Endothelial cell of umbilical vein (primary cell): ENCODE data around the gene CAMTA1. TPM values are rescaled to one million over a fixed set of nuclear protein-coding genes. Genes with fewer than 3 reads are reported as not detected.

Experiments
- BruUV-seq: library from RNA; stranded (reverse); fragments of 400-500 nt; replicated peaks from 2 replicates; lab custom pipeline; 2021; lab: Mats Ljungman, UMichigan
- CTCF ChIA-PET: fragments of 300-600, 350-600 bp; sonication (Branson Sonifier 250); formaldehyde crosslinking; loops from one replicate; lab custom pipeline; 2021; ENCODE audit warnings: antibody characterized with exemption, inconsistent platforms; lab: Charles Lee
- POLR2A ChIA-PET: fragments of 300-600, 350-600 bp; sonication (Branson Sonifier 250); formaldehyde crosslinking; loops from one replicate; lab custom pipeline; 2021; ENCODE audit warnings: antibody characterized with exemption, inconsistent platforms; lab: Charles Lee
- DNase-seq: peaks from one replicate; pipeline ENCODE4 v3.0.0-alpha.2; 2011; ENCODE audit warnings: low read depth, low spot score
- FAIRE-seq: peaks from 2 replicates; lab custom pipeline; 2011; peaks lifted over from hg19 to GRCh38; lab: Jason Lieb, UNC
- H2AFZ ChIP-seq: 2 replicates; pipeline ENCODE4 v1.6.0; 2012; ENCODE audit warnings: low read depth, low read length, control low read depth, inconsistent platforms
- H3K27ac ChIP-seq: 2 replicates; pipeline ENCODE4 v1.5.1; 2011; ENCODE audit warnings: low read depth, mild to moderate bottlenecking, control low read depth, low read length, moderate library complexity; ENCODE audit not compliant: insufficient read depth
- H3K27me3 ChIP-seq, 2 experiments: 2 replicates each; pipeline versions ENCODE4 v1.6.0 to v1.6.1; 2011; ENCODE audit warnings: low read length in 2 of 2, mixed read lengths in 1 of 2; ENCODE audit not compliant: control insufficient read depth in 2 of 2, insufficient read depth in 2 of 2
- H3K36me3 ChIP-seq, 2 experiments: 2 replicates in 1 of 2; 3 replicates in 1 of 2; pipeline ENCODE4 v1.5.1; 2011; ENCODE audit warnings: low read length in 2 of 2, mild to moderate bottlenecking in 1 of 2, moderate library complexity in 1 of 2; ENCODE audit not compliant: control insufficient read depth in 2 of 2, insufficient read depth in 2 of 2; ENCODE audit errors: extremely low read depth in 1 of 2
- H3K4me1 ChIP-seq: 3 replicates; pipeline ENCODE4 v1.5.1; 2011; ENCODE audit warnings: mild to moderate bottlenecking, low read length; ENCODE audit not compliant: control insufficient read depth, insufficient read depth; ENCODE audit errors: extremely low read depth
- H3K4me2 ChIP-seq: 2 replicates; pipeline ENCODE4 v1.6.1; 2011; ENCODE audit warnings: low read length, control low read depth, mixed read lengths; ENCODE audit not compliant: insufficient read depth
- H3K4me3 ChIP-seq, 3 experiments: fragments of 200-600 bp in 1 of 3; sonication (generic), shearing (Covaris generic) in 1 of 3; replicated peaks in 1 of 3; 2 replicates each; pipeline ENCODE4 v1.5.1; 2011 to 2016; ENCODE audit warnings: control low read depth in 3 of 3, low read length in 3 of 3, mild to moderate bottlenecking in 2 of 3, inconsistent platforms in 1 of 3, low read depth in 1 of 3, moderate library complexity in 1 of 3; ENCODE audit not compliant: insufficient read depth in 1 of 3
- H3K79me2 ChIP-seq: 2 replicates; pipeline ENCODE4 v1.6.0; 2012; ENCODE audit warnings: low read length, inconsistent platforms; ENCODE audit not compliant: control insufficient read depth, insufficient read depth
- H3K9ac ChIP-seq: replicated peaks from 2 replicates; pipeline ENCODE3; 2011; ENCODE audit warnings: low read length, control low read depth; ENCODE audit not compliant: insufficient read depth; ENCODE audit errors: extremely low read depth
- H3K9me1 ChIP-seq: replicated peaks from 3 replicates; pipeline ENCODE4 v1.6.0; 2011; ENCODE audit warnings: mild to moderate bottlenecking, low read length; ENCODE audit not compliant: control insufficient read depth, insufficient read depth; ENCODE audit errors: extremely low read depth
- H3K9me3 ChIP-seq: replicated peaks from 2 replicates; pipeline ENCODE4 v1.5.1; 2012; ENCODE audit warnings: low read length, inconsistent platforms; ENCODE audit not compliant: control insufficient read depth, insufficient read depth
- H4K20me1 ChIP-seq: replicated peaks from 2 replicates; pipeline ENCODE3; 2011; ENCODE audit warnings: mild to moderate bottlenecking, low read length; ENCODE audit not compliant: control insufficient read depth, insufficient read depth; ENCODE audit errors: extremely low read depth
- EZH2 ChIP-seq: IDR thresholded peaks from 2 replicates; pipeline ENCODE4 v1.6.1; 2012; ENCODE audit warnings: borderline replicate concordance, low read depth, mild to moderate bottlenecking, moderate library complexity, low read length, inconsistent platforms; ENCODE audit not compliant: severe bottlenecking
- FOS ChIP-seq: IDR thresholded peaks from 2 replicates; pipeline ENCODE4 v1.6.1; 2011; ENCODE audit warnings: mild to moderate bottlenecking, low read length, moderate library complexity, borderline replicate concordance; ENCODE audit not compliant: insufficient read depth
- GATA2 ChIP-seq: IDR thresholded peaks from 2 replicates; pipeline ENCODE4 v1.7.0; 2011; ENCODE audit warnings: low read depth, mild to moderate bottlenecking, moderate library complexity, mixed read lengths, low read length; ENCODE audit not compliant: insufficient read length, insufficient read depth
- JUN ChIP-seq: IDR thresholded peaks from 2 replicates; pipeline ENCODE4 v1.6.1; 2011; ENCODE audit warnings: borderline replicate concordance, low read depth; ENCODE audit not compliant: insufficient read length, insufficient read depth
- MYC ChIP-seq: IDR thresholded peaks from one replicate; pipeline ENCODE4 v1.6.1; 2011; ENCODE audit warnings: mild to moderate bottlenecking, low read depth, low read length
- POLR2A ChIP-seq: IDR thresholded peaks from 2 replicates; pipeline ENCODE4 v1.6.1; 2012; ENCODE audit warnings: low read depth, mild to moderate bottlenecking, control low read depth, low read length
- POLR2AphosphoS5 ChIP-seq: IDR thresholded peaks from 2 replicates; pipeline ENCODE4 v1.6.1; 2012; ENCODE audit warnings: low read depth, mild to moderate bottlenecking, control low read depth, low read length, moderate library complexity; ENCODE audit not compliant: insufficient read depth
- dilution Hi-C: fragments of 300-500 bp; cut with MboI; formaldehyde crosslinking; loops from one replicate; pipeline ENCODE4 v1.15.0; 2019; ENCODE audit warnings: low sequenced_read_pairs; ENCODE audit not compliant: extremely low pct_ligation_motif_present
- intact Hi-C: fragments of 100-400 bp; cut with micrococcal nuclease; formaldehyde crosslinking; loops from one replicate; pipeline ENCODE4 v1.10.0; 2022
- polyA plus RNA-seq, 4 experiments: library from polyadenylated mRNA; depleted of rRNA in 3 of 4; stranded (reverse) in 3 of 4; unstranded in 1 of 4; fragments of >200 nt; gene quantifications; 2 replicates each; pipeline versions ENCODE4 v1.2.1 to v1.2.3, GENCODE V29; 2011 to 2012; ENCODE audit warnings: missing spikeins in 1 of 4
- total RNA-seq: library from RNA; stranded (reverse); gene quantifications from 2 replicates; pipeline ENCODE4 v1.2.3, GENCODE V29; 2021
- TF ChIP-seq, protein P1 (sequence below): IDR thresholded peaks from 2 replicates; pipeline ENCODE4 v1.6.1; 2011; ENCODE audit not compliant: insufficient read depth, insufficient read length
- TF ChIP-seq, protein P2 (sequence below), 2 donors: IDR thresholded peaks; 1 replicate in 1 of 2; 2 replicates in 1 of 2; pipeline ENCODE4 v1.5.1; 2011; ENCODE audit warnings: low read length in 2 of 2, mild to moderate bottlenecking in 2 of 2, moderate library complexity in 2 of 2, control low read depth in 1 of 2, inconsistent platforms in 1 of 2, low read depth in 1 of 2; ENCODE audit not compliant: insufficient read depth in 1 of 2; ENCODE audit errors: extremely low read depth in 1 of 2

The CAMTA1 gene
- total and polyA plus RNA-seq, 2 donors (not counting 3 experiments of a cell fraction or from before 2014, with no cell fraction given): 50.8 to 92.7 TPM

GRCh38 chr1:7010534-7011200 is 225.4 kb downstream of the CAMTA1 start:
- CTCF ChIA-PET: no interaction called here
- Histone ChIP-seq H2AFZ (no peak overlapping the region), H3K4me3 (no peak overlapping the region), H3K4me1 (no peaks in the 10 kb centered on the region), H3K36me3 (no peaks in the 10 kb centered on the region), H3K27me3 (no peaks in the 10 kb centered on the region), H3K27ac (no peak overlapping the region), H3K9me1 (no peaks in the 10 kb centered on the region), H3K9ac (no peak overlapping the region), H3K9me3 (no peaks in the 10 kb centered on the region), H3K79me2 (no peaks in the 10 kb centered on the region), H4K20me1 (no peaks in the 10 kb centered on the region), H3K4me2 (no peak overlapping the region)
- DNase-seq (no peak), FAIRE-seq (no peak)
- intact Hi-C loops: no loop called here
- POLR2A ChIA-PET: no interaction called here
- BruUV-seq: no TSS peak
- TF ChIP-seq, protein P1, sequence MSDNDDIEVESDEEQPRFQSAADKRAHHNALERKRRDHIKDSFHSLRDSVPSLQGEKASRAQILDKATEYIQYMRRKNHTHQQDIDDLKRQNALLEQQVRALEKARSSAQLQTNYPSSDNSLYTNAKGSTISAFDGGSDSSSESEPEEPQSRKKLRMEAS: no peak
- TF ChIP-seq EZH2: no peak
- TF ChIP-seq FOS: no peak
- TF ChIP-seq MYC: no peak
- TF ChIP-seq GATA2: no peak
- no peak for TF ChIP-seq JUN
- TF ChIP-seq, protein P2, sequence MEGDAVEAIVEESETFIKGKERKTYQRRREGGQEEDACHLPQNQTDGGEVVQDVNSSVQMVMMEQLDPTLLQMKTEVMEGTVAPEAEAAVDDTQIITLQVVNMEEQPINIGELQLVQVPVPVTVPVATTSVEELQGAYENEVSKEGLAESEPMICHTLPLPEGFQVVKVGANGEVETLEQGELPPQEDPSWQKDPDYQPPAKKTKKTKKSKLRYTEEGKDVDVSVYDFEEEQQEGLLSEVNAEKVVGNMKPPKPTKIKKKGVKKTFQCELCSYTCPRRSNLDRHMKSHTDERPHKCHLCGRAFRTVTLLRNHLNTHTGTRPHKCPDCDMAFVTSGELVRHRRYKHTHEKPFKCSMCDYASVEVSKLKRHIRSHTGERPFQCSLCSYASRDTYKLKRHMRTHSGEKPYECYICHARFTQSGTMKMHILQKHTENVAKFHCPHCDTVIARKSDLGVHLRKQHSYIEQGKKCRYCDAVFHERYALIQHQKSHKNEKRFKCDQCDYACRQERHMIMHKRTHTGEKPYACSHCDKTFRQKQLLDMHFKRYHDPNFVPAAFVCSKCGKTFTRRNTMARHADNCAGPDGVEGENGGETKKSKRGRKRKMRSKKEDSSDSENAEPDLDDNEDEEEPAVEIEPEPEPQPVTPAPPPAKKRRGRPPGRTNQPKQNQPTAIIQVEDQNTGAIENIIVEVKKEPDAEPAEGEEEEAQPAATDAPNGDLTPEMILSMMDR (IDR thresholded peaks at IDR 0.05; ENCODE audit: extremely low read depth in 1 of 2, insufficient read depth in 1 of 2, low read depth in 1 of 2, low read length in 2 of 2): no peak
- TF ChIP-seq POLR2AphosphoS5: no peak
- TF ChIP-seq POLR2A: no peak
- dilution Hi-C loops: no loop called here
